Panc1 (cell line): ENCODE results near the gene C5.

ENCODE experiments used
- POLR2AphosphoS5 ChIP-seq: IDR thresholded peaks from 2 replicates; pipeline ENCODE4 v1.6.1; 2012; ENCODE audit warnings: mild to moderate bottlenecking, low read depth, low read length, moderate library complexity
- TCF7L2 ChIP-seq: IDR thresholded peaks from 2 replicates; pipeline ENCODE4 v1.6.1; 2011; ENCODE audit warnings: mild to moderate bottlenecking, low read depth, low read length, inconsistent platforms
- TF ChIP-seq, protein P1 (sequence below): fragments of 450-650 bp; IDR thresholded peaks from 2 replicates; pipeline ENCODE4 v1.5.1; 2017; ENCODE audit warnings: mild to moderate bottlenecking

DNA sequence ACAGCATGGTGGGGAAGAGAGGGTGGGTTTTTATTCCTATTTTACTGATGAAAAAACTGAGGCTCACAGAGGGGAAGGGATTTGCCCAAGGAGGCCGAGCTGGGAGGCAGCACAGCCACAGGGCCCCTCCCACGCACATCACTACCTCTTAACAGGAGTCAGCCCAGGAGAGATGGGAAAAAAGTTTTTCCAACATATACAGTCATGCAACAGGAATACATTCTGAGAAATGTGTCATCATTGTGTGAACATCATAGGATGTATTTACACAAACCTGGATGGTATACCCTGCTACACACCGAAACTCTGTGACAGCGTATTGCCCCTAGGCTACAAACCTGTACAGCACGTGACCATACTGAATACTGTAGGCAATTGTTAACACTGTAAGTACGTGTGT lies 135.1 kb downstream of the C5 start:
- TF ChIP-seq, protein P1, sequence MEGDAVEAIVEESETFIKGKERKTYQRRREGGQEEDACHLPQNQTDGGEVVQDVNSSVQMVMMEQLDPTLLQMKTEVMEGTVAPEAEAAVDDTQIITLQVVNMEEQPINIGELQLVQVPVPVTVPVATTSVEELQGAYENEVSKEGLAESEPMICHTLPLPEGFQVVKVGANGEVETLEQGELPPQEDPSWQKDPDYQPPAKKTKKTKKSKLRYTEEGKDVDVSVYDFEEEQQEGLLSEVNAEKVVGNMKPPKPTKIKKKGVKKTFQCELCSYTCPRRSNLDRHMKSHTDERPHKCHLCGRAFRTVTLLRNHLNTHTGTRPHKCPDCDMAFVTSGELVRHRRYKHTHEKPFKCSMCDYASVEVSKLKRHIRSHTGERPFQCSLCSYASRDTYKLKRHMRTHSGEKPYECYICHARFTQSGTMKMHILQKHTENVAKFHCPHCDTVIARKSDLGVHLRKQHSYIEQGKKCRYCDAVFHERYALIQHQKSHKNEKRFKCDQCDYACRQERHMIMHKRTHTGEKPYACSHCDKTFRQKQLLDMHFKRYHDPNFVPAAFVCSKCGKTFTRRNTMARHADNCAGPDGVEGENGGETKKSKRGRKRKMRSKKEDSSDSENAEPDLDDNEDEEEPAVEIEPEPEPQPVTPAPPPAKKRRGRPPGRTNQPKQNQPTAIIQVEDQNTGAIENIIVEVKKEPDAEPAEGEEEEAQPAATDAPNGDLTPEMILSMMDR, result no peak
- no peak for TF ChIP-seq TCF7L2
- no peak for TF ChIP-seq POLR2AphosphoS5
